DMS53 treated with DMSO at 0.1 percent for 48 hours (cell line): ENCODE data around the gene CIB4.

Source experiments
- DNase-seq: peaks from one replicate; lab custom pipeline; 2025; ENCODE audit not compliant: unreplicated experiment; lab: John Stamatoyannopoulos, UW

CIB4 gene

GRCh38 chr2:26644188-26644835 lies 3.1 kb upstream of the CIB4 start:
- DNase-seq: no peak

GRCh38 chr2:26642429-26642828 lies 1.3 kb upstream of the CIB4 start:
- DNase-seq: no peak

- no peak for DNase-seq
Observed at GRCh38 chr2:26640331-26640745, 828 bp downstream of the CIB4 start.

GRCh38 chr2:26639685-26640243 lies 1.4 kb downstream of the CIB4 start:
- DNase-seq: no peak

- DNase-seq: no peak
Observed at GRCh38 chr2:26637811-26638310, 3.3 kb downstream of the CIB4 start.

- DNase-seq: no peak
Observed at GRCh38 chr2:26636935-26637334, 4.2 kb downstream of the CIB4 start.

- DNase-seq: no peak
Observed at GRCh38 chr2:26635401-26635800, 5.8 kb downstream of the CIB4 start.

GRCh38 chr2:26634636-26635230 lies 6.4 kb downstream of the CIB4 start:
- DNase-seq: no peak

GRCh38 chr2:26633993-26634595 lies 7.1 kb downstream of the CIB4 start:
- no peak for DNase-seq

GRCh38 chr2:26633351-26633945 lies 7.7 kb downstream of the CIB4 start:
- DNase-seq: no peak

- no peak for DNase-seq
Observed at GRCh38 chr2:26632624-26633185, 8.5 kb downstream of the CIB4 start.

GRCh38 chr2:26631401-26632170 lies 9.6 kb downstream of the CIB4 start:
- DNase-seq: no peak

- DNase-seq: no peak
Observed at GRCh38 chr2:26630669-26631360, 10.4 kb downstream of the CIB4 start.

GRCh38 chr2:26630235-26630634 lies 10.9 kb downstream of the CIB4 start:
- DNase-seq: no peak

GRCh38 chr2:26629751-26630150 lies 11.4 kb downstream of the CIB4 start:
- no peak for DNase-seq

GRCh38 chr2:26629346-26629630 lies 11.9 kb downstream of the CIB4 start:
- DNase-seq: no peak

GRCh38 chr2:26628561-26629345 lies 12.4 kb downstream of the CIB4 start:
- no peak for DNase-seq

- no peak for DNase-seq
Observed at GRCh38 chr2:26627350-26628105, 13.6 kb downstream of the CIB4 start.

- DNase-seq: no peak
Observed at GRCh38 chr2:26626606-26627005, 14.6 kb downstream of the CIB4 start.
